Coronary artery (tissue), 2 donors: ENCODE measurements around the gene VAT1L.

Experiments
- DNase-seq: peaks from one replicate; pipeline ENCODE4 v3.0.0-alpha.2; 2017; ENCODE audit warnings: low spot score
- H3K27ac ChIP-seq, 2 donors: fragments of 200-600 bp; sonication (generic); one replicate each; pipeline ENCODE4 v1.5.1; 2016 to 2019
- H3K4me3 ChIP-seq: fragments of 200-600 bp; sonication (generic); 2 replicates; pipeline ENCODE4 v1.5.1; 2016; ENCODE audit warnings: mild to moderate bottlenecking, moderate library complexity
- CTCF ChIP-seq: fragments of 200-600 bp; sonication (generic); IDR thresholded peaks from one replicate; pipeline ENCODE4 v1.5.1; 2019; ENCODE audit warnings: antibody characterized with exemption

The VAT1L gene

GRCh38 chr16:77840673-77841501 is 52.5 kb downstream of the VAT1L start:
- no peak for TF ChIP-seq CTCF
- no peak overlapping the region for H3K27ac ChIP-seq
- DNase-seq, result no peak
- H3K4me3 ChIP-seq, result no peak overlapping the region

- no peak for TF ChIP-seq CTCF
- DNase-seq, result no peak
Measured at GRCh38 chr16:77841502-77841763, 53.1 kb downstream of the VAT1L start.

GRCh38 chr16:77842468-77842867 is 54.1 kb downstream of the VAT1L start:
- TF ChIP-seq CTCF, result no peak
- Histone ChIP-seq H3K27ac (no peak overlapping the region), H3K4me3 (no peak overlapping the region)
- no peak for DNase-seq

More at GRCh38 chr16:77841502-77841763, 53.1 kb downstream of the VAT1L start:
- Histone ChIP-seq H3K27ac (no peak overlapping the region), H3K4me3 (no peak overlapping the region)

- DNase-seq, result no peak
- no peak overlapping the region for H3K4me3 ChIP-seq
- no peak for TF ChIP-seq CTCF
- no peak overlapping the region for H3K27ac ChIP-seq
Measured at GRCh38 chr16:77843405-77843804, 55.0 kb downstream of the VAT1L start.

GRCh38 chr16:77844801-77845200 is 56.4 kb downstream of the VAT1L start:
- no peak for DNase-seq
- TF ChIP-seq CTCF, result no peak
- H3K27ac ChIP-seq, result no peak overlapping the region
- no peak overlapping the region for H3K4me3 ChIP-seq

GRCh38 chr16:77849646-77850258 is 61.4 kb downstream of the VAT1L start:
- H3K4me3 ChIP-seq, result no peak overlapping the region
- DNase-seq, result no peak
- no peak overlapping the region for H3K27ac ChIP-seq
- TF ChIP-seq CTCF, result no peak
